ENCODE data around the gene DCAF17.

DCAF17 gene

GRCh38 chr2:171515672-171516298, 81.8 kb downstream of the DCAF17 start:
- Histone ChIP-seq H3K36me3 (no peaks in the 10 kb centered on the region), H3K27ac (no peak overlapping the region), H3K4me1 (ENCODE audit: control insufficient read depth in 1 of 2, insufficient read depth in 1 of 2, low read depth in 1 of 2, low read length in 1 of 2) (peaks cover 33 to 40% of the 10 kb centered on the region in 2 experiments), H3K9me3 (no peaks in the 10 kb centered on the region), H3K27me3 (no peaks in the 10 kb centered on the region), H3K4me3 (ENCODE audit: low read depth in 1 of 2, low read length in 1 of 2) (no peak overlapping the region)
- TF ChIP-seq, protein P1, sequence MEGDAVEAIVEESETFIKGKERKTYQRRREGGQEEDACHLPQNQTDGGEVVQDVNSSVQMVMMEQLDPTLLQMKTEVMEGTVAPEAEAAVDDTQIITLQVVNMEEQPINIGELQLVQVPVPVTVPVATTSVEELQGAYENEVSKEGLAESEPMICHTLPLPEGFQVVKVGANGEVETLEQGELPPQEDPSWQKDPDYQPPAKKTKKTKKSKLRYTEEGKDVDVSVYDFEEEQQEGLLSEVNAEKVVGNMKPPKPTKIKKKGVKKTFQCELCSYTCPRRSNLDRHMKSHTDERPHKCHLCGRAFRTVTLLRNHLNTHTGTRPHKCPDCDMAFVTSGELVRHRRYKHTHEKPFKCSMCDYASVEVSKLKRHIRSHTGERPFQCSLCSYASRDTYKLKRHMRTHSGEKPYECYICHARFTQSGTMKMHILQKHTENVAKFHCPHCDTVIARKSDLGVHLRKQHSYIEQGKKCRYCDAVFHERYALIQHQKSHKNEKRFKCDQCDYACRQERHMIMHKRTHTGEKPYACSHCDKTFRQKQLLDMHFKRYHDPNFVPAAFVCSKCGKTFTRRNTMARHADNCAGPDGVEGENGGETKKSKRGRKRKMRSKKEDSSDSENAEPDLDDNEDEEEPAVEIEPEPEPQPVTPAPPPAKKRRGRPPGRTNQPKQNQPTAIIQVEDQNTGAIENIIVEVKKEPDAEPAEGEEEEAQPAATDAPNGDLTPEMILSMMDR (IDR thresholded peaks at IDR 0.05) = no peak

GRCh38 chr2:171516793-171517192, 82.8 kb downstream of the DCAF17 start:
- Histone ChIP-seq H3K4me3 (ENCODE audit: low read depth in 1 of 2, low read length in 1 of 2) (no peak overlapping the region), H3K4me1 (ENCODE audit: control insufficient read depth in 1 of 2, insufficient read depth in 1 of 2, low read depth in 1 of 2, low read length in 1 of 2) (peaks cover 30 to 36% of the 10 kb centered on the region in 2 experiments), H3K36me3 (no peaks in the 10 kb centered on the region), H3K27me3 (no peaks in the 10 kb centered on the region), H3K27ac (no peak overlapping the region), H3K9me3 (no peaks in the 10 kb centered on the region)
- TF ChIP-seq, protein P1 (IDR thresholded peaks at IDR 0.05) = no peak

- Histone ChIP-seq H3K4me1 (ENCODE audit: control insufficient read depth in 1 of 2, insufficient read depth in 1 of 2, low read depth in 1 of 2, low read length in 1 of 2) (peaks cover 17 to 22% of the 10 kb centered on the region in 2 experiments), H3K4me3 (ENCODE audit: low read depth in 1 of 2, low read length in 1 of 2) (no peak overlapping the region), H3K9me3 (no peaks in the 10 kb centered on the region), H3K36me3 (no peaks in the 10 kb centered on the region), H3K27me3 (no peaks in the 10 kb centered on the region), H3K27ac (no peak overlapping the region)
- TF ChIP-seq, protein P1 (IDR thresholded peaks at IDR 0.05) = no peak
Measured at GRCh38 chr2:171520471-171520870, 86.4 kb downstream of the DCAF17 start.

DNA sequence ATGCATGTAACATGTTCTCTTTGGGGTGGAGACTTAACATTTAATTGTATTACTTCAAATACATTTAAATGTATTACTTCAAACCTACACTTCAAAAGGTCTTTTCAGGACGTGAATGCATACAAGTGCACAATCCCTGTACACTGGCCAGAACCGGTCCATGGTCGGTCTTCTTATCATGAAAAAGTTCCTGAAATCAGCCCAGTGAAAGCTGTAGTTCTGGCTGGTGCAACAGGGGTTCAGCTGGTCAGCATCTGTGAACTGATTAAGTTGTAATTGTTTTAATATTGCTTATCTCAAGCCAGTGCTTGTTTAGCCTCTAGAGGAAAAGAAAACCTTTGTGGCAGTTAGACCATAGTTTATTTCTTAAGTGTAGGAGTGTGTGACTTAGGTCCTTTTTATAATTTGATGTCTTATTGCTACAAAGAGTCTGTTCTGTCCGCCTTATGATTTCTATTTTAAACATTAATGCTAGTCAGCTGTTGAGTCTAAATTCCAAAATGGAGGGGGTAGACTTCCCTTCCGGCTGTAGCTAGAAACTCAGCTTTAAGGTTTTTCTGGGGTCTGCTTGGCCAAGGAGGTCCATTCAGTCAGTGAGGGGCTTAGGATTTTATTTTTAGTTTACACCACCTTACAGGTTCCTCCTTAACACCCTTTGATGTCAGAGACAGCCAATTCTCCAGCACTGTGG, 87.5 kb downstream of the DCAF17 start:
- no peaks in the 10 kb centered on the region for H3K27me3 ChIP-seq
- H3K4me1 ChIP-seq (ENCODE audit: control insufficient read depth in 1 of 2, insufficient read depth in 1 of 2, low read depth in 1 of 2, low read length in 1 of 2) = peaks cover 16 to 19% of the 10 kb centered on the region in 2 experiments
- peak overlapping the region; percentile 87 for H3K27ac ChIP-seq
- no peaks in the 10 kb centered on the region for H3K9me3 ChIP-seq
- H3K4me3 ChIP-seq (ENCODE audit: low read depth in 1 of 2, low read length in 1 of 2) = peak overlapping the region; percentile 67 to 87
- no peaks in the 10 kb centered on the region for H3K36me3 ChIP-seq
- TF ChIP-seq, protein P1 (IDR thresholded peaks at IDR 0.05) = no peak

DNA sequence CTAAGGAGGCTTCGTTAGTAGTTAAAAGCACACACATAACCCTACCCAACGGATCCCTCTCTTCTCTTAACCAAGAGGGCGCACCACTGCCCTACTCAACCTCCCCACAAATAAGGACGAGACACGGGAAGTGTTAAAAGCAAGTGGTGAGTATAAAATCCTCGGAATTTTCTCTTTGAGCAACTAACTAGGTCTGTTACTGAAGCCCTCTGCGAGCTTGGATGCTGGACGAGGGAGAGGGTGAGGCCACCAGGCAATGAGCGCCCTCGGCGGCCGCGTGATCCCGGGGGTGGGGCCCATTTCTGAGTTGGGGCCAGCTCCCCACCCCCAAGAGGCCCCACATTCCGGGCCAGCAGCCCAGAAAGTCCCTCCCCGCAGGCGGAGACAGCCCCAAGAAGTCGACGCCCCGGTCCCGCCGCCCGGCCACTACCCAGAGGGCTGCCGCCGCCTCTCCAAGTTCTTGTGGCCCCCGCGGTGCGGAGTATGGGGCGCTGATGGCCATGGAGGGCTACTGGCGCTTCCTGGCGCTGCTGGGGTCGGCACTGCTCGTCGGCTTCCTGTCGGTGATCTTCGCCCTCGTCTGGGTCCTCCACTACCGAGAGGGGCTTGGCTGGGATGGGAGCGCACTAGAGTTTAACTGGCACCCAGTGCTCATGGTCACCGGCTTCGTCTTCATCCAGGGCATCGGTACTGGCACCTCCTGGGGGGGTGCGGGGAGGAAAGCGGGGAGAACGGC, 88.2 kb downstream of the DCAF17 start, which contains the start of gene CYBRD1:
TSS of gene CYBRD1 (plus strand) at position 423 of the 736 bp plus-strand sequence. CDS start at position 495, 72 bp downstream.
- Histone ChIP-seq H3K36me3 (no peaks in the 10 kb centered on the region), H3K4me3 (ENCODE audit: low read depth in 1 of 2, low read length in 1 of 2) (peak within 1 kb of the TSS; percentile 67 to 87), H3K27ac (peak within 1 kb of the TSS; percentile 87), H3K4me1 (ENCODE audit: control insufficient read depth in 1 of 2, insufficient read depth in 1 of 2, low read depth in 1 of 2, low read length in 1 of 2) (peaks cover 16 to 19% of the 10 kb centered on the region in 2 experiments), H3K27me3 (no peaks in the 10 kb centered on the region), H3K9me3 (no peaks in the 10 kb centered on the region)
- TF ChIP-seq, protein P1 (IDR thresholded peaks at IDR 0.05) = no peak

All from neutrophil (primary cell).